GM10266 (cell line): Measurements from ENCODE around the gene NFS1.

Experiments
- DNase-seq: peaks from one replicate; pipeline ENCODE4 v3.0.0; 2012; ENCODE audit errors: extremely low spot score
- CTCF ChIP-seq: IDR thresholded peaks from 2 replicates; pipeline ENCODE4 v1.5.1; 2012; ENCODE audit warnings: mild to moderate bottlenecking, low read depth; ENCODE audit not compliant: control insufficient read depth, insufficient read depth; ENCODE audit errors: missing control alignments

Gene NFS1

GRCh38 chr20:35620818-35621559 lies 78.2 kb downstream of the NFS1 start:
- no peak for DNase-seq
- TF ChIP-seq CTCF: no peak

DNA sequence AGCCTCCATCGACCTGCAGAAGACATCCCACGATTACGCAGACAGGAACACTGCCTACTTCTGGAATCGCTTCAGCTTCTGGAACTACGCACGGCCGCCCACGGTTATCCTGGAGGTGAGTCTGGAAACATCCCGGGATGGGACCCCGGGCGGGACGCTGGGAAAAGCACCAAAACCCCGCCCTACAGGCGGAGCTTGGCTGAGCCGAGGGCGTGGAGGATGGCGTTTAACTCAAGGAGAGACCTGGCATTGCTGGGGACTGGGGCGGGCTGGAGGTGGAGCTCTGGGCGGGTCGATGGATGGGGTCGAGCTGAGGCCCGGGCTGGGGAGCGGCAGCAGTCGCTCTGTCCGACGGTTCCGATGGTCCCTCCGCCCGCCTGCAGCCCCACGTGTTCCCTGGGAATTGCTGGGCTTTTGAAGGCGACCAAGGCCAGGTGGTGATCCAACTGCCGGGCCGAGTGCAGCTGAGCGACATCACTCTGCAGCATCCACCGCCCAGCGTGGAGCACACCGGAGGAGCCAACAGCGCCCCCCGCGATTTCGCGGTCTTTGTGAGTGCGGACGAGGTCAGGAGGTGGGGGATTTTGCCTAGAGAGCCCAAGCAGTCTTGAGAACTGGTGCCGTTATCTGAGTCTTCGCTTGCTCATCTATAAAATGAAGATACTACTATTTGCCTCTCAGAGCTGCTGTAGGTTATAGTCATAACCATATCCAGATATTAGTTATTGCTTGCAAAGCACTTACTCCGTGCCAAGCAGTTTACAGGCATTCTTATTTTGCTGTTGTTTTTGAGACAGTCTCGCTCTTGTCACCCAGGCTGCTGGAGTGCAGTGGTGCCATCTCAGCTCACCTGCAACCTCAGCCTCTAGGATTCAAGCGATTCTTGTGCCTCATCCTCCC lies 79.7 kb downstream of the NFS1 start:
- peak; percentile 70 for TF ChIP-seq CTCF
- peak; percentile 72 for DNase-seq

DNA sequence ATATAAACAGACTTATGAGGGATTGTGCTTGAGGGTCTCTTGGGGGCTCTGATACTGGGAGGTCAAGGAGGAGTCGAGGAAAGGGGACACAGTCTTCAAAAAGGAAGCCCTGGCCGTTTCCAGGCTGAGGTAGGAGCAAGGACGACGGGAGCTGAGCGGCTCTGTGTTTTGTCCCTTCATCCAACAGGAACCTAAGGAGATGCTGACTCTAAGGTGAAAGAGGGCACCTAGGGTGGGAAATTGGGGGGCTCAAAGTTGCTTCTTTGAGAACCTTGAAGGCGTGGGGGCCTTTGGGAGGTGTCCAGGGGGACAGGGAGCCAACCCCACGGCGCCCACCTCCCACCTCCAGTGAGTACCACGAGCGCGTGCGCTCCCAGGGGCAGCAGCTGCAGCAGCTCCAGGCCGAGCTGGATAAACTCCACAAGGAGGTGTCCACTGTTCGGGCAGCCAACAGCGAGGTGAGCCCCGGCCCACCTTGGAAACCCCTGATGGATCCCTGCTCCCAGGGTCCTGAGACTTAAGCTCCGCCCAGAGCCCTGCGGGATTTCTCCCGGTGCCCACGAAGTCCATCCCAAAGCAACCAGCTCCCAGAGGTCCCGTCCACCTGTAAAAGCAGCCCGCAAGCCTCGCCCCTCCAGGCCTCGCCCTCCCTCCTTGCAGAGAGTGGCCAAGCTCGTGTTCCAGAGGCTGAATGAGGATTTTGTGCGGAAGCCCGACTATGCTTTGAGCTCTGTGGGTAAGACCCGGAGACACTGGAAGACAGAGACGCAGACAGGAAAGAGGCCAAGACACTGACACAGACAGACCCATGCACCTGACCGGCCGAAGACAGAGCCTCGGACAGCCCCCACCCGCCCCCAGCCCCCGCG lies 80.7 kb downstream of the NFS1 start:
- peak; percentile 40 for DNase-seq
- no peak for TF ChIP-seq CTCF
